ENCODE results near the gene PIK3C3. TPM values are rescaled to one million over a fixed set of nuclear protein-coding genes. Genes with fewer than 3 reads are reported as not detected.

PIK3C3 gene
- 58.5 and 77.5 TPM in 2 replicates for polyA plus RNA-seq (2011; rRNA removed)
- polyA minus RNA-seq (2011; rRNA and poly(A)+ RNA removed): 54.3 and 70.5 TPM in 2 replicates

DNA sequence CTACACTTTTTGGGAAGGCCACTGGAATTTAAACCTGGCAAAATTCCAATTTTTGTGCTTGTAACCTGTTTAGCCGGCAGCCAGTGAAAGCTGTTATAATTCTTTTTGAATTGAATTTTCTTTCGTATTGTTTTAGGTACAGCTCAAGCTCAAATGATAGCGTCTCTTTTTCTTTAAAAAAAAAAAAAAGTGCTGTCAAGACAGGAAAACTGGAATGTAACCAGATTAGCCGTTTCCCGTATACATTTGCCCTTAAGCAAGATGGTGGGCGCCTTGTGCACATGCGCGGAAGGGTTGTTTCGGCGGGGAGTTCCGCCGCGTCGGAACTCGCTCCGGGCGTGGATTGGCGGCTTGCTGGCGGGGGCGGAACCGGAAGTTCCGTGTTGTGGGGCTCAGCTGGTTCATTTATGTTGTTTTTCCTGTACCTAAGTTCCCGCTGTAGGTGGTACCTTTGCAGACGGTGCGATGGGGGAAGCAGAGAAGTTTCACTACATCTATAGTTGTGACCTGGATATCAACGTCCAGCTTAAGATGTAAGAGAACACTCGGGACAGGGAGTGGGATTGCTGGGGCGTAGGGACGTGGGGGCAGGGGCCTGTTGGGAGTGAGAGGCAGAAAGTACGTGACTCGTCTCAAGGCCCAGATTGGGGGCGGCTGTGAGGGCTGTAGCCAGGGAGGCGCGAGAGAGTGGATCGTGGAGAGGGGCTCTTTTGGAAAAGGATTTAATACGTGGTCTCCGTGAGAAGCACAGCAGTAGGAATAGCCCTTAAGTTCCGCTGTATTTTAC lies at the start of gene PIK3C3:
TSS of gene PIK3C3 (plus strand) at position 408 of the 787 bp plus-strand sequence. CDS start at position 466, 58 bp downstream.
- Histone ChIP-seq H3K9me3 (ENCODE audit: control insufficient read depth, insufficient read depth, low read length) (no peaks in the 10 kb centered on the region), H3K27me3 (ENCODE audit: control insufficient read depth, insufficient read depth, low read length) (no peaks in the 10 kb centered on the region), H3K4me3 (ENCODE audit: low read depth, low read length) (peak within 1 kb of the TSS; percentile 90), H3K27ac (ENCODE audit: low read depth, low read length) (peak within 1 kb of the TSS; percentile 82)
- ChIA-PET POLR2A (interaction anchor here (1.0 kb wide), 1 partner anchor 19 kb away, joined by 6 read pairs; no protein-coding TSS in a partner anchor), CTCF (interaction anchor here (0.9 kb wide), 1 partner anchor 73 kb away, joined by 4 read pairs; no protein-coding TSS in a partner anchor)
- TF ChIP-seq, protein P1, sequence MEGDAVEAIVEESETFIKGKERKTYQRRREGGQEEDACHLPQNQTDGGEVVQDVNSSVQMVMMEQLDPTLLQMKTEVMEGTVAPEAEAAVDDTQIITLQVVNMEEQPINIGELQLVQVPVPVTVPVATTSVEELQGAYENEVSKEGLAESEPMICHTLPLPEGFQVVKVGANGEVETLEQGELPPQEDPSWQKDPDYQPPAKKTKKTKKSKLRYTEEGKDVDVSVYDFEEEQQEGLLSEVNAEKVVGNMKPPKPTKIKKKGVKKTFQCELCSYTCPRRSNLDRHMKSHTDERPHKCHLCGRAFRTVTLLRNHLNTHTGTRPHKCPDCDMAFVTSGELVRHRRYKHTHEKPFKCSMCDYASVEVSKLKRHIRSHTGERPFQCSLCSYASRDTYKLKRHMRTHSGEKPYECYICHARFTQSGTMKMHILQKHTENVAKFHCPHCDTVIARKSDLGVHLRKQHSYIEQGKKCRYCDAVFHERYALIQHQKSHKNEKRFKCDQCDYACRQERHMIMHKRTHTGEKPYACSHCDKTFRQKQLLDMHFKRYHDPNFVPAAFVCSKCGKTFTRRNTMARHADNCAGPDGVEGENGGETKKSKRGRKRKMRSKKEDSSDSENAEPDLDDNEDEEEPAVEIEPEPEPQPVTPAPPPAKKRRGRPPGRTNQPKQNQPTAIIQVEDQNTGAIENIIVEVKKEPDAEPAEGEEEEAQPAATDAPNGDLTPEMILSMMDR (IDR thresholded peaks at IDR 0.05; ENCODE audit: low read depth, low read length): no peak
- peak; percentile 96 for DNase-seq (ENCODE audit: low read depth, low spot score)

DNA sequence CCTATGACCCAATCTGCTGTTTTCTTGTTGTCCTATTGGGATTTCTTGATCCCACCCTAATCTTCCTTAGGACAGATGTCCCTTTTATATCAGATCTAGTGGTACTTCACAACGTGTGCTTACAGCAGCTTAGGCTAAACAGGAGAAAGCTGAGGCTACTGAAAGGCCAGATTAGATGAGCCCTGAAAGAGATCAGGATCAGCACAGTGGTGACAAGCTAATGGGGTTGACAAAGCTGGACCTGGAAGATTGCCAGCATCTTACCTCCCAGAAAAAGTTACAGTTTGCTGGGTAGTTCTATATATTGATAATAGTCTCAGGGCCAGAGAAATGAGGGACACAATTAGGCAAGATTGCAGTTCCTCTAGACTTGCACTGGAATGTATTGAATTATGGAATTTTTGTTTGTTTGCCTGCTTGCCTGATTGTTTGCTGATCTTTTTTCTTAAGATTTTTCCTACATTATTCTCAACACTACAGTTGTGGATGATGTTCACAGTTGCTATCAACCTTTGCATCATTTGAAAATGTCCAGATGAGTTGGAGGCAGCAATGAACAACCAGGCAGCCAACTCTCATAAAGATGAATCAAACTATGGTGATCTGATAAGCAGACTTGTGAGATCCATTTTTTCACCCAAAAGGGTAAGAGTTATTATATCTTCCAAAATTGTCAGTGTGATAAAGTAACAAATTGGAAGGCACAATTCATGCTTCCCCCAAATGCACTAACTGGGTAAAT lies 49.1 kb upstream of the PIK3C3 start:
- TF ChIP-seq, protein P1 (IDR thresholded peaks at IDR 0.05; ENCODE audit: low read depth, low read length): no peak
- no peak for DNase-seq (ENCODE audit: low read depth, low spot score)
- POLR2A ChIA-PET: no interaction called here
- CTCF ChIA-PET: interaction anchor here (0.7 to 1.1 kb wide), 2 partner anchors 17 to 35 kb away, joined by 3 to 4 read pairs; no protein-coding TSS in a partner anchor
- Histone ChIP-seq H3K27me3 (ENCODE audit: control insufficient read depth, insufficient read depth, low read length) (no peaks in the 10 kb centered on the region), H3K9me3 (ENCODE audit: control insufficient read depth, insufficient read depth, low read length) (no peaks in the 10 kb centered on the region), H3K4me3 (ENCODE audit: low read depth, low read length) (no peak overlapping the region), H3K27ac (ENCODE audit: low read depth, low read length) (no peak overlapping the region)

DNA sequence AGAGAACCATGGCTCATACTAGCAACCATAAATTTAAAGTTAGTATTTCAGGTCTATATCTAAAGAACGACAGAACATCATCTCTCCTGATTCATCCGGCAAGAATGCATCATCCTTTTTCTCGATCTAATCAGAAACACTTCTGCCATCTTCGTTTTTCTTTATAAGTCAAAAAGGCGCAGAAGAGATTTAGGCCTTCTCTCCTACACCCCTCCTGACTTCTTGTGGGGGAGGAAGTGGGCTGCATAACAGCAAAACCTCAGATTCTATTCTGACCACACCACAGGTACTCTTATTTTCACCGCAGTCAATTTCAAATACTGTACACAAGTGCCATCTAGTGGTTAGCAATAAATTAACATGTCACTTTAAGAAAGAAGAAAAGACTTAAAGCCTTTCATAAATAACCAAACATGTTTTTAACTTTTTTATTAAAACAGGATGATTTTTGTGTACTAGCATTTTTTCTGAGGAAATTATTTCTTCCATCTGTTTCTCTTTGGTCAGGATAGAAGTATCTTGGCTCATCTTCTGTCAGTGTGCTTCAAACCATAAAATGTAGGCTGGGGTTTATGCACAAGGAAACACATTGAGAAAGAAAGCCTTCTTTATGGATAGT lies 48.4 kb upstream of the PIK3C3 start:
- CTCF ChIA-PET: no interaction called here
- POLR2A ChIA-PET: no interaction called here
- TF ChIP-seq, protein P1 (IDR thresholded peaks at IDR 0.05; ENCODE audit: low read depth, low read length): peak; percentile 60
- Histone ChIP-seq H3K9me3 (ENCODE audit: control insufficient read depth, insufficient read depth, low read length) (no peaks in the 10 kb centered on the region), H3K27ac (ENCODE audit: low read depth, low read length) (no peak overlapping the region), H3K4me3 (ENCODE audit: low read depth, low read length) (peak overlapping the region; percentile 38), H3K27me3 (ENCODE audit: control insufficient read depth, insufficient read depth, low read length) (no peaks in the 10 kb centered on the region)
- peak; percentile 39 for DNase-seq (ENCODE audit: low read depth, low spot score)

DNA sequence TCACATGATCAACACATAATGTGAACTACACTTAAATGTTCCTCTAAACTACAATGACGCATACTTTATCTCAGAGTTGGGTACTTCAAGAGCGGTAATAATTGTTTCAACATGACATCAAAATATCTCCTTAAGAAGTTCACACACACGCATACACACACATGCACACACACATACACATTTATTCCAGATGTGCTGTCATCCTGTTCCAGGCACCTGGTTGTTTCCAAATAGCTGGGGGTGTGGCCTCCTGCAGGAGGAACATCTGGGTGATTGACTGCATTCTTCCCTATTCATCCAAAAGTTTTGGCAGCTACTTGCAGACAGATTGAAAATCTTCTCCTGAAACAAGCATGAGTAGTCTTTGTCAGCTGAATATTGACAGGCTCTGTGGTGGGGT lies 37.9 kb upstream of the PIK3C3 start:
- H3K27me3 ChIP-seq (ENCODE audit: control insufficient read depth, insufficient read depth, low read length): no peaks in the 10 kb centered on the region
- no peaks in the 10 kb centered on the region for H3K9me3 ChIP-seq (ENCODE audit: control insufficient read depth, insufficient read depth, low read length)
- H3K27ac ChIP-seq (ENCODE audit: low read depth, low read length): no peak overlapping the region
- no peak for DNase-seq (ENCODE audit: low read depth, low spot score)
- H3K4me3 ChIP-seq (ENCODE audit: low read depth, low read length): no peak overlapping the region
- POLR2A ChIA-PET: no interaction called here
- TF ChIP-seq, protein P1 (IDR thresholded peaks at IDR 0.05; ENCODE audit: low read depth, low read length): no peak
- CTCF ChIA-PET: interaction anchor here (1.1 kb wide), 1 partner anchor 9 kb away, joined by 3 read pairs; no protein-coding TSS in a partner anchor

All from AG04450 (cell line).